ENCODE measurements around the gene CHRND.

DNA sequence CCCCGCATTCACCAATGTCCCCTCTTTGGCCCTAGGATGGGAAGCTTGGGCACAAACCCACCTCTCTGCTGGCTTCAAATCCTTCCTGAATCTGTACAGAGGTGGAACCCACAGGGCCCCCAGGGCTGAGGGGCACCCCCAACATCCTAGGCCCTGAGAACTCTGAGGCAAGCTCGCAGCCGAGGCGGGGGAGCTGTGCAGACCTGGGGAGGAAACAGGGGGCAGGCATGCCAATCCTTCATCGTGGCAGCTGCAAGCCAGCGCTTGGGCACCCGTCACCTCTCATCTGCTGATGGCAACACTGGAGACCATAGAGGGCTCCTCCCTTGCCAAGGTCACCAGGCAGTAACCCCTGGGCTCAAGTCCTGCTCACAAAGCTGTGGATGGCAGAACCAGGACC is 49.2 kb upstream of the CHRND start:
- TF ChIP-seq POLR2A (IDR thresholded peaks at IDR 0.05), result no peak
- TF ChIP-seq, protein P1, sequence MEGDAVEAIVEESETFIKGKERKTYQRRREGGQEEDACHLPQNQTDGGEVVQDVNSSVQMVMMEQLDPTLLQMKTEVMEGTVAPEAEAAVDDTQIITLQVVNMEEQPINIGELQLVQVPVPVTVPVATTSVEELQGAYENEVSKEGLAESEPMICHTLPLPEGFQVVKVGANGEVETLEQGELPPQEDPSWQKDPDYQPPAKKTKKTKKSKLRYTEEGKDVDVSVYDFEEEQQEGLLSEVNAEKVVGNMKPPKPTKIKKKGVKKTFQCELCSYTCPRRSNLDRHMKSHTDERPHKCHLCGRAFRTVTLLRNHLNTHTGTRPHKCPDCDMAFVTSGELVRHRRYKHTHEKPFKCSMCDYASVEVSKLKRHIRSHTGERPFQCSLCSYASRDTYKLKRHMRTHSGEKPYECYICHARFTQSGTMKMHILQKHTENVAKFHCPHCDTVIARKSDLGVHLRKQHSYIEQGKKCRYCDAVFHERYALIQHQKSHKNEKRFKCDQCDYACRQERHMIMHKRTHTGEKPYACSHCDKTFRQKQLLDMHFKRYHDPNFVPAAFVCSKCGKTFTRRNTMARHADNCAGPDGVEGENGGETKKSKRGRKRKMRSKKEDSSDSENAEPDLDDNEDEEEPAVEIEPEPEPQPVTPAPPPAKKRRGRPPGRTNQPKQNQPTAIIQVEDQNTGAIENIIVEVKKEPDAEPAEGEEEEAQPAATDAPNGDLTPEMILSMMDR (IDR thresholded peaks at IDR 0.05), result no peak
